Right atrium auricular region (tissue), 2 donors: ENCODE measurements around the gene HSPB6. TPM values are rescaled to one million over a fixed set of nuclear protein-coding genes. Genes with fewer than 3 reads are reported as not detected.
"Not testable (repeated sequence)": the region's sequence is repeated elsewhere in the genome, so short reads cannot be mapped to it uniquely, and the experiment has no call there.

Source experiments
- DNase-seq: peaks from one replicate; pipeline ENCODE4 v3.0.0-alpha.2; 2019; ENCODE audit warnings: low spot score
- H3K27ac ChIP-seq, 2 donors: fragments of 200-600 bp; sonication (generic); 1 replicate in 1 of 2; 2 replicates in 1 of 2; pipeline ENCODE4 v1.5.1; 2016 to 2019
- H3K27me3 ChIP-seq, 2 donors: fragments of 200-600 bp; sonication (generic); one replicate each; pipeline versions ENCODE4 v1.5.1 to v1.6.0; 2017 to 2019
- H3K36me3 ChIP-seq: fragments of 200-600 bp; sonication (generic); one replicate; pipeline ENCODE4 v1.5.1; 2016
- H3K4me1 ChIP-seq, 2 donors: fragments of 200-600 bp; sonication (generic); one replicate each; pipeline versions ENCODE4 v1.5.1 to v1.6.0; 2017 to 2019
- H3K4me3 ChIP-seq, 2 donors: fragments of 200-600 bp; sonication (generic); 1 replicate in 1 of 2; 2 replicates in 1 of 2; pipeline ENCODE4 v1.5.1; 2017 to 2019; ENCODE audit warnings: mild to moderate bottlenecking in 1 of 2, moderate library complexity in 1 of 2
- H3K9me3 ChIP-seq, 2 donors: fragments of 200-600 bp; sonication (generic); one replicate each; pipeline ENCODE4 v1.5.1; 2019
- total RNA-seq, 2 donors: library from RNA; depleted of rRNA; stranded (reverse); fragments of >200 nt; gene quantifications; one replicate each; pipeline ENCODE4 v1.1.0, GENCODE V29; 2016
- TF ChIP-seq, protein P1 (sequence below), 2 donors: fragments of 200-600 bp; sonication (generic); IDR thresholded peaks; one replicate each; pipeline ENCODE4 v1.5.1; 2019; ENCODE audit warnings: antibody characterized with exemption in 2 of 2

HSPB6 gene
- total RNA-seq, 2 donors from 2014 or later: 98.4 to 104 TPM

- Histone ChIP-seq H3K27me3 (no peaks in the 10 kb centered on the region), H3K36me3 (peaks cover 94% of the 10 kb centered on the region), H3K9me3 (no peaks in the 10 kb centered on the region), H3K27ac (no peak overlapping the region), H3K4me3 (no peak overlapping the region), H3K4me1 (no peaks in the 10 kb centered on the region)
- no peak for DNase-seq
- TF ChIP-seq, protein P1, sequence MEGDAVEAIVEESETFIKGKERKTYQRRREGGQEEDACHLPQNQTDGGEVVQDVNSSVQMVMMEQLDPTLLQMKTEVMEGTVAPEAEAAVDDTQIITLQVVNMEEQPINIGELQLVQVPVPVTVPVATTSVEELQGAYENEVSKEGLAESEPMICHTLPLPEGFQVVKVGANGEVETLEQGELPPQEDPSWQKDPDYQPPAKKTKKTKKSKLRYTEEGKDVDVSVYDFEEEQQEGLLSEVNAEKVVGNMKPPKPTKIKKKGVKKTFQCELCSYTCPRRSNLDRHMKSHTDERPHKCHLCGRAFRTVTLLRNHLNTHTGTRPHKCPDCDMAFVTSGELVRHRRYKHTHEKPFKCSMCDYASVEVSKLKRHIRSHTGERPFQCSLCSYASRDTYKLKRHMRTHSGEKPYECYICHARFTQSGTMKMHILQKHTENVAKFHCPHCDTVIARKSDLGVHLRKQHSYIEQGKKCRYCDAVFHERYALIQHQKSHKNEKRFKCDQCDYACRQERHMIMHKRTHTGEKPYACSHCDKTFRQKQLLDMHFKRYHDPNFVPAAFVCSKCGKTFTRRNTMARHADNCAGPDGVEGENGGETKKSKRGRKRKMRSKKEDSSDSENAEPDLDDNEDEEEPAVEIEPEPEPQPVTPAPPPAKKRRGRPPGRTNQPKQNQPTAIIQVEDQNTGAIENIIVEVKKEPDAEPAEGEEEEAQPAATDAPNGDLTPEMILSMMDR (IDR thresholded peaks at IDR 0.05): no peak
Observed at GRCh38 chr19:35725216-35725861, 31.5 kb downstream of the HSPB6 start.

DNA sequence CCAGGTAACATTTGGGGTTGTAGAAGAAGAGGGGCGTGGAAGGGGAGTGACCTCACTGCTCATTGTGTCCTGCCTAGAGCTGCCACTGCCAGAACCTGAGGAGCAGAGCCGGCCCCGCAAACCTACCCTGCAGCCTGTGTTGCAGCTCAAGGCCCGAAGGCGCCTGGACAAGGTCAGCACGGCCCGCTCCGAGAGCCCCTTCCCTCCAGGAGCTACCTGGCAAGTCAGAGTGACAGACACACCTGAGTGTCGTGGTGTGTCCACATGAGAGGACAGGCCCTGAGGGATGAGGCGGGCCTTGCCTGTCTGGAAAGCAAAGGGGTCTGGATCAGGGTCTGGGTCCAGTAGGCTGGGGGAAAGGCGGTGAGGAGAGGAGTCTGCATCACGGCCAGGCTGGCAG, 32.3 kb downstream of the HSPB6 start:
- Histone ChIP-seq H3K27ac (no peak overlapping the region), H3K9me3 (no peaks in the 10 kb centered on the region), H3K4me1 (peaks cover 0 to 6% of the 10 kb centered on the region in 2 donors), H3K27me3 (no peaks in the 10 kb centered on the region), H3K36me3 (peaks cover 93% of the 10 kb centered on the region), H3K4me3 (no peak overlapping the region)
- no peak for DNase-seq
- TF ChIP-seq, protein P1 (IDR thresholded peaks at IDR 0.05): no peak

GRCh38 chr19:35724132-35724531, 32.7 kb downstream of the HSPB6 start:
- H3K27ac ChIP-seq, H3K4me3 ChIP-seq: not testable (repeated sequence)
- peaks cover 89% of the 10 kb centered on the region for H3K36me3 ChIP-seq

DNA sequence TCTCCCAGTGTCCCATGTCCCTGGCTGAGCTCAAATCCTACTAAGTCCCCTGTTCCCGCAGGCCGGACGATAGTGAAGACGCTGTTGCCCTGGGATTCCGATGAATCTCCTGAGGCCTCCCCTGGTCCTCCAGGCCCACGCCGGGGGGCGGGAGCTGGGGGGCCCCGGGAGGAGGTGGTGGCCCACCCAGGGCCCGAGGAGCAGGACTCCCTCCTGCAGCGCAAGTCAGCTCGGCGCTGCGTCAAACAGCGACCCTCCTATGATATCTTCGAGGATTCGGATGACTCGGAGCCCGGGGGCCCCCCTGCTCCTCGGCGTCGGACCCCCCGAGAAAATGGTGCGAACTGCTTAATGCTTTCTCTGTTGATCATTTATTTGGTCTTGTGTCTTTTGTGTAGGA, 33.2 kb downstream of the HSPB6 start:
- Histone ChIP-seq H3K27ac (no peak overlapping the region), H3K9me3 (no peaks in the 10 kb centered on the region), H3K27me3 (no peaks in the 10 kb centered on the region), H3K36me3 (peaks cover 84% of the 10 kb centered on the region), H3K4me1 (peaks cover 0 to 15% of the 10 kb centered on the region in 2 donors), H3K4me3 (no peak overlapping the region)
- TF ChIP-seq, protein P1 (IDR thresholded peaks at IDR 0.05): no peak
- DNase-seq: no peak

More at GRCh38 chr19:35724132-35724531, 32.7 kb downstream of the HSPB6 start:
- peaks cover 0 to 10% of the 10 kb centered on the region in 2 donors for H3K4me1 ChIP-seq
- not testable (repeated sequence) for H3K9me3 ChIP-seq, DNase-seq, H3K27me3 ChIP-seq

- H3K4me3 ChIP-seq: no peak overlapping the region
- H3K9me3 ChIP-seq: no peaks in the 10 kb centered on the region
- H3K27me3 ChIP-seq: no peaks in the 10 kb centered on the region
- H3K36me3 ChIP-seq: peaks cover 77% of the 10 kb centered on the region
- H3K4me1 ChIP-seq: peaks cover 0 to 17% of the 10 kb centered on the region in 2 donors
- no peak for DNase-seq
- TF ChIP-seq, protein P1 (IDR thresholded peaks at IDR 0.05): no peak
- H3K27ac ChIP-seq: no peak overlapping the region
Observed at GRCh38 chr19:35722897-35723296, 33.9 kb downstream of the HSPB6 start.

GRCh38 chr19:35722461-35722860, 34.4 kb downstream of the HSPB6 start:
- DNase-seq: no peak

More at GRCh38 chr19:35722461-35722860, 34.4 kb downstream of the HSPB6 start:
- Histone ChIP-seq H3K27me3 (no peaks in the 10 kb centered on the region), H3K27ac (no peak overlapping the region), H3K4me3 (no peak overlapping the region), H3K36me3 (peaks cover 72% of the 10 kb centered on the region), H3K9me3 (no peaks in the 10 kb centered on the region), H3K4me1 (peaks cover 0 to 17% of the 10 kb centered on the region in 2 donors)
- TF ChIP-seq, protein P1 (IDR thresholded peaks at IDR 0.05): no peak
